MM.1S (cell line): ENCODE data around the gene DGKG.

Experiments used
- DNase-seq: peaks from one replicate; pipeline ENCODE4 v3.0.0-alpha.2; 2015
- H2AFZ ChIP-seq: fragments of 300-600 bp; sonication (generic); 2 replicates; pipeline ENCODE4 v1.6.0; 2016; ENCODE audit warnings: antibody characterized with exemption, low read length
- H3F3A ChIP-seq: fragments of 300-600 bp; sonication (generic); 2 replicates; pipeline ENCODE4 v1.6.1; 2016; ENCODE audit warnings: mild to moderate bottlenecking, antibody characterized with exemption, low read length, moderate library complexity, mixed read lengths; ENCODE audit not compliant: insufficient read depth
- H3K27ac ChIP-seq: fragments of 300-600 bp; sonication (generic); 2 replicates; pipeline ENCODE4 v1.5.1; 2016; ENCODE audit warnings: mild to moderate bottlenecking, low read length
- H3K27me3 ChIP-seq: fragments of 300-600 bp; sonication (generic); replicated peaks from 2 replicates; pipeline ENCODE4 v1.6.0; 2016; ENCODE audit warnings: low read length; ENCODE audit not compliant: insufficient read depth
- H3K36me3 ChIP-seq: fragments of 300-600 bp; sonication (generic); replicated peaks from 2 replicates; pipeline ENCODE4 v1.6.1; 2016; ENCODE audit warnings: mild to moderate bottlenecking, low read length, mixed read lengths; ENCODE audit not compliant: insufficient read depth
- H3K4me1 ChIP-seq: fragments of 300-600 bp; sonication (generic); 2 replicates; pipeline ENCODE4 v1.6.1; 2016; ENCODE audit warnings: low read length, mixed read lengths
- H3K4me2 ChIP-seq: fragments of 300-600 bp; sonication (generic); 2 replicates; pipeline ENCODE4 v1.6.0; 2016; ENCODE audit warnings: low read depth, low read length
- H3K4me3 ChIP-seq: fragments of 300-600 bp; sonication (generic); 2 replicates; pipeline ENCODE4 v1.5.1; 2016; ENCODE audit warnings: low read length, mixed read lengths
- H3K79me2 ChIP-seq: fragments of 300-600 bp; sonication (generic); 2 replicates; pipeline ENCODE4 v1.6.1; 2016; ENCODE audit warnings: mixed run types, low read length, mixed read lengths
- H3K9ac ChIP-seq: fragments of 300-600 bp; sonication (generic); 2 replicates; pipeline ENCODE4 v1.6.1; 2016; ENCODE audit warnings: low read length, mixed read lengths
- H3K9me2 ChIP-seq: fragments of 300-600 bp; sonication (generic); replicated peaks from 2 replicates; pipeline ENCODE4 v1.6.1; 2016; ENCODE audit warnings: mild to moderate bottlenecking, low read length, mixed read lengths; ENCODE audit not compliant: insufficient read depth
- H3K9me3 ChIP-seq: fragments of 300-600 bp; sonication (generic); replicated peaks from 2 replicates; pipeline ENCODE4 v1.6.1; 2016; ENCODE audit warnings: mild to moderate bottlenecking, low read length, mixed read lengths; ENCODE audit not compliant: insufficient read depth
- H4K20me1 ChIP-seq: fragments of 300-600 bp; sonication (generic); 2 replicates; pipeline ENCODE4 v1.6.1; 2016; ENCODE audit warnings: mild to moderate bottlenecking, low read length, moderate library complexity, mixed read lengths; ENCODE audit not compliant: insufficient read depth
- CTCF ChIP-seq: fragments of 300-600 bp; sonication (generic); IDR thresholded peaks from 2 replicates; pipeline ENCODE4 v1.5.1; 2016; ENCODE audit warnings: antibody characterized with exemption, low read length, mixed read lengths
- EZH2 ChIP-seq: fragments of 300-600 bp; sonication (generic); optimal IDR thresholded peaks from 2 replicates; pipeline ENCODE3; 2017; ENCODE audit warnings: low read depth, mild to moderate bottlenecking, antibody characterized with exemption, low read length, mixed read lengths
- EZH2phosphoT487 ChIP-seq: fragments of 300-600 bp; sonication (generic); IDR thresholded peaks from 2 replicates; pipeline ENCODE4 v1.6.1; 2018; ENCODE audit warnings: antibody characterized with exemption, low read length

DGKG gene

GRCh38 chr3:186169379-186169778 is 192.7 kb downstream of the DGKG start:
- H3K27me3 ChIP-seq = no peaks in the 10 kb centered on the region
- H3K27ac ChIP-seq = no peak overlapping the region
- H3K4me3 ChIP-seq = no peak overlapping the region
- no peaks in the 10 kb centered on the region for H3K9me3 ChIP-seq
- TF ChIP-seq EZH2phosphoT487 (no peak), EZH2 (no peak), CTCF (no peak)
- H3K36me3 ChIP-seq = no peaks in the 10 kb centered on the region
- H3K9ac ChIP-seq = no peak overlapping the region
- no peaks in the 10 kb centered on the region for H4K20me1 ChIP-seq
- H3K4me1 ChIP-seq = peaks cover 9% of the 10 kb centered on the region
- H2AFZ ChIP-seq = no peak overlapping the region
- H3K79me2 ChIP-seq = no peaks in the 10 kb centered on the region
- no peak for DNase-seq
- no peaks in the 10 kb centered on the region for H3K9me2 ChIP-seq
- H3K4me2 ChIP-seq = no peak overlapping the region
- H3F3A ChIP-seq = no peaks in the 10 kb centered on the region

GRCh38 chr3:186168976-186169375 is 193.1 kb downstream of the DGKG start:
- no peak overlapping the region for H2AFZ ChIP-seq
- no peak overlapping the region for H3K27ac ChIP-seq
- H3K9me3 ChIP-seq = no peaks in the 10 kb centered on the region
- H3K4me2 ChIP-seq = no peak overlapping the region
- DNase-seq = no peak
- H3K4me1 ChIP-seq = peaks cover 9% of the 10 kb centered on the region
- no peak overlapping the region for H3K9ac ChIP-seq
- no peaks in the 10 kb centered on the region for H3K79me2 ChIP-seq
- no peak overlapping the region for H3K4me3 ChIP-seq
- no peaks in the 10 kb centered on the region for H3K9me2 ChIP-seq
- no peaks in the 10 kb centered on the region for H3K36me3 ChIP-seq
- TF ChIP-seq CTCF = no peak
- no peak for TF ChIP-seq EZH2
- TF ChIP-seq EZH2phosphoT487 = no peak
- H4K20me1 ChIP-seq = no peaks in the 10 kb centered on the region
- no peaks in the 10 kb centered on the region for H3K27me3 ChIP-seq
- no peaks in the 10 kb centered on the region for H3F3A ChIP-seq

GRCh38 chr3:186167646-186168395 is 194.2 kb downstream of the DGKG start:
- Histone ChIP-seq H3K9me2 (no peaks in the 10 kb centered on the region), H3K4me1 (peaks cover 9% of the 10 kb centered on the region), H3K4me3 (no peak overlapping the region), H3K27ac (no peak overlapping the region), H3K4me2 (no peak overlapping the region), H3K79me2 (no peaks in the 10 kb centered on the region), H3F3A (no peaks in the 10 kb centered on the region), H2AFZ (no peak overlapping the region), H3K27me3 (no peaks in the 10 kb centered on the region), H3K36me3 (no peaks in the 10 kb centered on the region), H3K9ac (no peak overlapping the region), H4K20me1 (no peaks in the 10 kb centered on the region), H3K9me3 (no peaks in the 10 kb centered on the region)
- no peak for DNase-seq
- TF ChIP-seq EZH2phosphoT487 (no peak), EZH2 (no peak), CTCF (no peak)
